AG04449 (cell line): ENCODE data around the gene KRT4.

Experiments used
- CTCF ChIA-PET: fragments of 350-600 bp; formaldehyde crosslinking; extraction: SDS; loops from one replicate; lab custom pipeline; 2021; ENCODE audit warnings: antibody characterized with exemption; lab: Yijun Ruan, JAX
- POLR2A ChIA-PET: fragments of 400-600, 350-600 bp; formaldehyde crosslinking; extraction: SDS; loops from one replicate; lab custom pipeline; 2020; ENCODE audit warnings: antibody characterized with exemption, inconsistent platforms; lab: Yijun Ruan, JAX
- DNase-seq: peaks from one replicate; pipeline ENCODE4 v3.0.0-alpha.2; 2010; ENCODE audit warnings: low read depth, low spot score
- H3K4me3 ChIP-seq: 2 replicates; pipeline ENCODE4 v1.5.1; 2011; ENCODE audit warnings: low read depth, mild to moderate bottlenecking, control low read depth, low read length
- TF ChIP-seq, protein P1 (sequence below): IDR thresholded peaks from one replicate; pipeline ENCODE4 v1.5.1; 2011; ENCODE audit warnings: mild to moderate bottlenecking, moderate library complexity, low read length, control low read depth, inconsistent platforms; ENCODE audit not compliant: insufficient read depth; ENCODE audit errors: missing control alignments

KRT4 gene

DNA sequence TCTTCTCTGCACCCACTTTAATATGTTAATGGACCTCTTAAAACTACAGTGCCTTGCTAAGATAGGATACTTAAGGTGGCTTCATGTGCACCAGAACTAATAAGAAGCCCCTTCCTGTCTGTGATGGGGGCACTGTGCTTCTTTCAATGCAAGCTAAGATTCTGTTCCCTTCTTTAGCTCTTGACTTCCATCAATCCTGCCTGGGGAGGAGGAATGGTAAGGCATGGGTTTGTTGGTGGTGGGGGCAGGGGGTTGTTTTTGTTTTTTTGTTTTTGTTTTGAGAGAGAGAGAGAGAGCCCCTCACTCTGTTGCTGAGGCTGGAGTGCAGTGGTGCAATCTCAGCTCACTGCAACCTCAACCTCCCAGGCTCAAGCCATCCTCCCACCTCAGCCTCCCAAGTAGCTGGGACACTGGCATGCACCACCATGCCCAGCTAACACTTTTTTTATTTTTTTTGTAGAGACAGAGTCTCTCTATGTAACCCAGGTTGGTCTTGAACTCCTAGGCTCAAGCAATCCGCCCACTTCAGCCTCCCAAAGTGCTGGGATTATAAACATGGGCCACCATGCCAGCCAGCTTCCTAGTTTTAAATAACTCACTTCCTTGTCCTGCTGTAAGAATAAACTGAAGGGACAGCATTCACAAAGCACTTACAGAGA lies 13.5 kb downstream of the KRT4 start:
- CTCF ChIA-PET = interaction anchor here (1.1 kb wide), 1 partner anchor 79 kb away, joined by 3 read pairs; no protein-coding TSS in a partner anchor
- DNase-seq = no peak
- TF ChIP-seq, protein P1, sequence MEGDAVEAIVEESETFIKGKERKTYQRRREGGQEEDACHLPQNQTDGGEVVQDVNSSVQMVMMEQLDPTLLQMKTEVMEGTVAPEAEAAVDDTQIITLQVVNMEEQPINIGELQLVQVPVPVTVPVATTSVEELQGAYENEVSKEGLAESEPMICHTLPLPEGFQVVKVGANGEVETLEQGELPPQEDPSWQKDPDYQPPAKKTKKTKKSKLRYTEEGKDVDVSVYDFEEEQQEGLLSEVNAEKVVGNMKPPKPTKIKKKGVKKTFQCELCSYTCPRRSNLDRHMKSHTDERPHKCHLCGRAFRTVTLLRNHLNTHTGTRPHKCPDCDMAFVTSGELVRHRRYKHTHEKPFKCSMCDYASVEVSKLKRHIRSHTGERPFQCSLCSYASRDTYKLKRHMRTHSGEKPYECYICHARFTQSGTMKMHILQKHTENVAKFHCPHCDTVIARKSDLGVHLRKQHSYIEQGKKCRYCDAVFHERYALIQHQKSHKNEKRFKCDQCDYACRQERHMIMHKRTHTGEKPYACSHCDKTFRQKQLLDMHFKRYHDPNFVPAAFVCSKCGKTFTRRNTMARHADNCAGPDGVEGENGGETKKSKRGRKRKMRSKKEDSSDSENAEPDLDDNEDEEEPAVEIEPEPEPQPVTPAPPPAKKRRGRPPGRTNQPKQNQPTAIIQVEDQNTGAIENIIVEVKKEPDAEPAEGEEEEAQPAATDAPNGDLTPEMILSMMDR = no peak
- POLR2A ChIA-PET = interaction anchor here (0.7 kb wide), 1 partner anchor 12 kb away, joined by 3 read pairs; no protein-coding TSS in a partner anchor
- no peak overlapping the region for H3K4me3 ChIP-seq

DNA sequence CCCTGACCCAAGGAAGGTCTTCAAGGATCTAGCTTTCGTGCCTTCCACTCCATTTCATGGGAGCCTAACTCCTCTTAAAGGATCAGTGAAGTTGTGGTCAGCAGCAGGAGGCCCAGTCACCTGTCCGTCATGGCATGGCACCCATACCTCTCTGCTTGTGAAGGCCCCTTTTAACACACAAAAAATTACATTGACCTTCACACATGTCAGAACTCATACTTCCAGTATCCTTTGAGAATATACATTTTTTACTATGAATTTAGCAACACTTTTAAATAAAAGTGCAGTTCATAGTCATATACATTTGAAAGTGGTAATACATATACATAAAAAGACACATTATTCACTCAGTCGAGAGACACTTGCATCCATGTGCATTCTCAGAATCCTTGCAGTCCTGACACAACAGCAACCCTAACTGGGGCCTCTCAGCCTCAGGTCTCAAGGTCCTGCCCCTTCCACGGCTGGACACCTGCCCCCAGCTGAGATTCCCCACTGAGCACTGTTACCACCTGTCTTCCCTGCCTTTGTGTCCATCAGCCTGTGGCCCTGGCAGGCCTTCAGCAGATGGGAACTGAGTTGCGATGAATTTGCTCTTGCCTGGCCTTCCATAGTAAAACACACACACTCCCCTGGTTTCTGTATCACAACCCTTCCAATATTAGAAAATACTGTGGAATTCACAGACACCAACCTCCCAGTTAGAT lies 14.3 kb downstream of the KRT4 start:
- CTCF ChIA-PET = no interaction called here
- TF ChIP-seq, protein P1 = no peak
- no peak overlapping the region for H3K4me3 ChIP-seq
- POLR2A ChIA-PET = no interaction called here
- no peak for DNase-seq

DNA sequence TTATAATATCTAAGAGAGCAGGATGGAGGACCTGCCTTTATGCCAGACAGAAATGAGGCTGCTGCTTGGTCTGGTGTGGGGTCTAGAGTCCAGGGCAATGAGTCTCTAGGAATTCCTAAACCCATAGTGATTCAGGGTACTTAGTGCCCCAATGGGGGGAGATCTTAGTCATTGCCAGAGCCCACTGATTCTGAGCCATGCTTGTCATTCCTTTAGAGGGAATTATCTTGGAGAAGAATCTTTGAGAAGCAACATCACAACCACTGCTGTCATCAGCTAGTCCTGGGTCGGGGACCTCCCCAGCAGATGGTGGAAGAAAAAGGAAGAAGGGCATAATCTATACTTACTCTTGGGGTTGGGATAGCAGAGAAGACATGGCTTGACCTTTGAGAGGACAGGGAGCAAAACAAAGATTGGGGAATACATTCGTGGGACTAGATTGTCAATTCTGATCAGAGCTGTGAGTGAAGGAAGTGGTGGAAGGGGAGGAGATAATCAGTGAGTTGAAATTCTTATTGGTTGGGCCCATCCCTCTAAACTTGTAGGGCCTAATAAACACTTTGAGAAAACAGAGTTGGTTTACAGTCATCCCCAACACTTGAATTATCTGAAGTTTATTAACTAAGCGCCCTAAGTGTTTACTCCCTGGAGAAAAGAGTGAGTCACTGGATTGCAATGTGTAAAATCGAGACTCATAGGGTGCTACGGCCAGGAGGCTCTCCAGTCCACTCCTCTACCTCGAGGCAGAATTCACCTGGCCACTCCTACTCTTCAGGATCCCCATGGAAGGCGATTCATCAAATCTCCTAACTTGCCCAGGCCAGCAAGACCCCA lies 15.0 kb downstream of the KRT4 start:
- no peak overlapping the region for H3K4me3 ChIP-seq
- DNase-seq = no peak
- TF ChIP-seq, protein P1 = no peak
- ChIA-PET CTCF (interaction anchor here (1.3 kb wide), 1 partner anchor 72 kb away, joined by 4 read pairs; no protein-coding TSS in a partner anchor), POLR2A (no interaction called here)

DNA sequence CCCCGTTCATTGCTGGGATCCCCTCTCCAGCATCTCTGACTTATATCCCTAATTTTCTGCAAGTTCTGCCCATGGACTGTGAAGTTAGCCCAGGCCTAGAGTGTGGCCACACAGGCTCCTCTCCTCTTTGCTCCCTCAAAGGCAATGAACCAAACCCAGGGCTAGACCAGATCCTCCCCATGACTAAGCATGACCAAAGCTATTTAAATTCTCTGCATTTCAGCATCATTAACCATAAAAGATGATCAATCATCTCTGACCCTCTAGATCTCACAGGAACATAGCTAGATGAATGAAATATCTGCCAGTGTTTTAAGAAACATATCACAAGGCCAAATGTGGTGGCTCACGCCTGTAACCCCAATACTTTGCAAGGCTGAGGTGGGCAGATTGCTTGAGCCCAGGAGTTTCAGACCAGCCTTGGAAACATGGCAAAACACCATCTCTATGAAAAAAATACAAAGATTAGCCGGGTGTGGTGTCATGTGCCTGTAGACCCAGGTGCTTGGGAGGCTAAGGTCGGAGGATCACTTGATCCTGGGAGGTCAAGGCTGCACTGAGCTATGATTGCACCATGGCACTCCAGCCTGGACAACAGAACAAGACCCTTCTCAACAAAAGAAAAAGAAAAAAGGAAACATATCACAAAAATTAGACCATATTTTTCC lies 15.8 kb downstream of the KRT4 start:
- TF ChIP-seq, protein P1 = no peak
- CTCF ChIA-PET = interaction anchor here (1.3 kb wide), 1 partner anchor 72 kb away, joined by 4 read pairs; no protein-coding TSS in a partner anchor
- DNase-seq = no peak
- no peak overlapping the region for H3K4me3 ChIP-seq
- POLR2A ChIA-PET = no interaction called here

DNA sequence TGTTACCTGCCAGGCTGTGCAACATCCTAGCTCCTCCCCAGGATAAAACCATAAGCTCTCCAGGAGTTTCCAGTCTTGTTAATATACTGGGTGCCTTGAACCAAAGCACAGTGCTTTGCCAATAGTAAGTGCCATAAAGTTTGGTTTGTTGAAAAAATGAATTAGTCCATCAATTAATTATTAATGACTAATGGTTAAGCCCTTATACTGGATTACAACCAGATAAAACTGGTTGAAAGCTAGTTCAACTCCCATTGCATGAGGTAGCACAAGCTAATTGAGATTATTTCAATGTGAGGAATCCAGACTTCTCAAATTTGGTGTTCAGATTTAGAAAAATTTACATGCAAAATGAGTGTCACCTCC lies 16.4 kb downstream of the KRT4 start:
- no peak for DNase-seq
- H3K4me3 ChIP-seq = no peak overlapping the region
- TF ChIP-seq, protein P1 = no peak
- ChIA-PET CTCF (interaction anchor here (1.3 to 1.5 kb wide), 2 partner anchors 73 to 87 kb away, joined by 4 read pairs; no protein-coding TSS in a partner anchor), POLR2A (no interaction called here)
